Fibroblast of skin of right biceps (primary cell): Measurements from ENCODE around the gene RAB36.

Source experiments
- DNase-seq: peaks from one replicate; pipeline ENCODE4 v3.0.0-alpha.2; 2013

RAB36 gene

GRCh38 chr22:23138584-23139435 is 6.5 kb upstream of the RAB36 start:
- no peak for DNase-seq

GRCh38 chr22:23140385-23140784 is 4.9 kb upstream of the RAB36 start:
- no peak for DNase-seq

- DNase-seq = no peak
These were observed 2.7 kb upstream of the RAB36 start for GRCh38 chr22:23142546-23143105.

- no peak for DNase-seq
These were observed 2.2 kb upstream of the RAB36 start for GRCh38 chr22:23143119-23143518.

GRCh38 chr22:23144432-23144831 is 845 bp upstream of the RAB36 start:
- DNase-seq = no peak

GRCh38 chr22:23145878-23146470 is 697 bp downstream of the RAB36 start:
- no peak for DNase-seq

- no peak for DNase-seq
These were observed 1.4 kb downstream of the RAB36 start for GRCh38 chr22:23146478-23147205.

GRCh38 chr22:23147617-23148387 is 2.5 kb downstream of the RAB36 start:
- DNase-seq = peak; percentile 7

- DNase-seq = no peak
These were observed 4.5 kb downstream of the RAB36 start for GRCh38 chr22:23149743-23150238.

GRCh38 chr22:23150762-23151161 is 5.5 kb downstream of the RAB36 start:
- DNase-seq = no peak

- no peak for DNase-seq
These were observed 6.5 kb downstream of the RAB36 start for GRCh38 chr22:23151827-23152226.

- DNase-seq = no peak
These were observed 7.2 kb downstream of the RAB36 start for GRCh38 chr22:23152238-23153114.

- DNase-seq = no peak
These were observed 8.7 kb downstream of the RAB36 start for GRCh38 chr22:23153994-23154393.

GRCh38 chr22:23154461-23154860 is 9.2 kb downstream of the RAB36 start:
- no peak for DNase-seq

- no peak for DNase-seq
These were observed 9.9 kb downstream of the RAB36 start for GRCh38 chr22:23155143-23155542.

GRCh38 chr22:23155831-23156230 is 10.6 kb downstream of the RAB36 start:
- DNase-seq = no peak

GRCh38 chr22:23156286-23156685 is 11.0 kb downstream of the RAB36 start:
- no peak for DNase-seq

- no peak for DNase-seq
These were observed 12.6 kb downstream of the RAB36 start for GRCh38 chr22:23157560-23158515.

- no peak for DNase-seq
These were observed 13.4 kb downstream of the RAB36 start for GRCh38 chr22:23158516-23159290.

- DNase-seq = no peak
These were observed 14.0 kb downstream of the RAB36 start for GRCh38 chr22:23159291-23159630.
